ENCODE data around the gene WDR91. TPM values are rescaled to one million over a fixed set of nuclear protein-coding genes. Genes with fewer than 3 reads are reported as not detected.

The WDR91 gene
- total RNA-seq, 1 donor from 2014 or later: 5.4 TPM

DNA sequence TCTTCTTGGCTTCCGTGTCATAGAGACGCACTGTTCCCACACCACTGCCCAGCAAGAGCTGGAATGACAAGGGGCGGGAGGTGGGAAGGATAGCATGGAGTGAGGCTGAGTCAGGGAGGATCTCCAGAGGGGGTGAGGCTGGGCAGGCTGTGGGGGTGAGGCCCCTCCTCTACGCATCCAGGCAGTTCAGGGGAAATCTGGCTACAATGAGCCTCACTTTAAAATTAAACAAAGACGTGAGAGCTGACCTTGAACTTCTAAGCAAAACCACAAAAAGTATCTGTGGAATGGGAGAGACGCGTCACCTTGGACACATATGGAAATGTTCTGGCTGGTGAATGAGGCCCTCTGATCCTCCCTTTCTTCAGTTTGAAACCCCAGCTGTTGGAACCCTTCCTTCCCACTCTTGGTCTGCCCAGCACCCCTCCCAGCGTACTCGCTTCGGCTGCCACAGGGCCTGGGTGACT lies 17.7 kb downstream of the WDR91 start:
- Histone ChIP-seq H3K27ac (no peak overlapping the region), H3K4me2 (no peak overlapping the region), H4K20me1 (ENCODE audit: low read depth) (no peaks in the 10 kb centered on the region), H3K36me3 (no peaks in the 10 kb centered on the region), H3K27me3 (no peaks in the 10 kb centered on the region), H3K79me2 (ENCODE audit: low read depth) (no peaks in the 10 kb centered on the region), H3F3A (ENCODE audit: low read depth) (no peaks in the 10 kb centered on the region), H3K4me1 (no peaks in the 10 kb centered on the region), H3K4me3 (no peak overlapping the region), H3K9me3 (ENCODE audit: low read depth) (no peaks in the 10 kb centered on the region), H3K9ac (no peak overlapping the region), H2AFZ (replicated peaks) (no peak overlapping the region)
- TF ChIP-seq CTCF (IDR thresholded peaks at IDR 0.05) (no peak), EZH2phosphoT487 (IDR thresholded peaks at IDR 0.05) (no peak), EZH2 (IDR thresholded peaks at IDR 0.05) (no peak)
- Mint-ChIP-seq H3K27ac (peak overlapping the region; percentile 74), H3K9me3 (no peaks in the 10 kb centered on the region), H3K27me3 (ENCODE audit: insufficient read depth, low read depth) (peaks cover 2% of the 10 kb centered on the region), H3K4me1 (peaks cover 11% of the 10 kb centered on the region), H3K36me3 (peaks cover 32% of the 10 kb centered on the region), H3K4me3 (no peak overlapping the region)
- DNase-seq (ENCODE audit: low spot score): no peak

DNA sequence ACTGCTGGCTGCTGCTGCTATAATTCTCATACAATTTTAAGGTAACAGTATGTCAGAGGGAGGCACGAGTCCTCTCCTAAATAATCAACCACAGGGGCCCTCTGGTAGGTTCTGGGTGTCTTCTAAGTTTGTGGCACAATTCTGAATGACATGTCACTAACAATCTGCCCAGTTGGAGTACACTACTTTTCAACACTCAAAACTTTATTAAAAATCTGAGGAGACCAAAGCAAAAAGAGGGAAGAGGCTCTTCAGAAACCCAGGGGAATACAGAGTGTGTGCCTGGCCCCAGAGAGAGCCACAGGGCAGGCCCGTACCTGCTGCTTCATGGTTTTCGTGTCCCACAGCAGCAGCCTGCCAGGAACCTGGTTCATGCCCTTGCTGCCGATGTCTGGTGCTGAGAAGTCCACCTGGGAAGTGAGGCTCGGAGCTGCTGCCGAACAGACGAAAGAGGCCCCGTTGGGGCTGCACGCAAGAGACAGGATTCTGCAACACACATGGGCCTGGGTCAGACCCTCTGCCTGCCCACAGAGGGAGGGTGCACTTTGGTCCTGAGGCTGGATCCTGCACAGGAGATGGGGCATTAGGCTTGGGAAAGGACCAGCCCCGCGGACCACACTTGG lies 18.3 kb downstream of the WDR91 start:
- no peak overlapping the region for H2AFZ ChIP-seq (replicated peaks)
- Mint-ChIP-seq H3K27ac (peak overlapping the region; percentile 74), H3K9me3 (no peaks in the 10 kb centered on the region), H3K4me1 (peaks cover 11% of the 10 kb centered on the region), H3K27me3 (ENCODE audit: insufficient read depth, low read depth) (peaks cover 2% of the 10 kb centered on the region), H3K36me3 (peaks cover 32% of the 10 kb centered on the region), H3K4me3 (no peak overlapping the region)
- no peak overlapping the region for H3K4me3 ChIP-seq
- H3K27me3 ChIP-seq: no peaks in the 10 kb centered on the region
- TF ChIP-seq EZH2 (IDR thresholded peaks at IDR 0.05) (no peak), CTCF (IDR thresholded peaks at IDR 0.05) (no peak), EZH2phosphoT487 (IDR thresholded peaks at IDR 0.05) (no peak)
- H3F3A ChIP-seq (ENCODE audit: low read depth): no peaks in the 10 kb centered on the region
- no peak overlapping the region for H3K4me2 ChIP-seq
- H3K4me1 ChIP-seq: no peaks in the 10 kb centered on the region
- no peak overlapping the region for H3K27ac ChIP-seq
- H3K79me2 ChIP-seq (ENCODE audit: low read depth): no peaks in the 10 kb centered on the region
- H4K20me1 ChIP-seq (ENCODE audit: low read depth): no peaks in the 10 kb centered on the region
- no peak for DNase-seq (ENCODE audit: low spot score)
- no peaks in the 10 kb centered on the region for H3K9me3 ChIP-seq (ENCODE audit: low read depth)
- no peaks in the 10 kb centered on the region for H3K36me3 ChIP-seq
- no peak overlapping the region for H3K9ac ChIP-seq

DNA sequence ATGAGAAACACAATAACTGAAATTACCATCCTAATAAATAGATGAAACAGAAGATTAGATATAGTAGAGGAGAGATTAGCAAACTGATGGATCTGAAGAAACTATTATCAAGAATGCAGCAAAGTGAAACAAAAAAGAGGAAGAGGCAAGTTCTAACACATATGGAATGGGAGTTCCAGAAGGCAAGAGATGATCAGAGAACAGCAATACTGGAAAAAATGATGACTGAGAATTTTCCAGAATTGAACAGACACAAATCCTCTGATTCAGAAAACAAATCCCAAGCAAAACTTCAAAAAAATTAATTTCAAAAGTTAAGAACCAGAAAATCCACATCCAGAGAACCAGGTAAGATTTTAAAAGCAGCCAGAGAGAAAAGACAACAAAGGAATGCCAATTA lies 20.6 kb downstream of the WDR91 start:
- no peak overlapping the region for H3K9ac ChIP-seq
- H3K79me2 ChIP-seq (ENCODE audit: low read depth): no peaks in the 10 kb centered on the region
- no peak overlapping the region for H3K4me3 ChIP-seq
- no peaks in the 10 kb centered on the region for H3K9me3 Mint-ChIP-seq
- no peaks in the 10 kb centered on the region for H3F3A ChIP-seq (ENCODE audit: low read depth)
- no peak for DNase-seq (ENCODE audit: low spot score)
- H3K27me3 Mint-ChIP-seq (ENCODE audit: insufficient read depth, low read depth): peaks cover 2% of the 10 kb centered on the region
- no peak overlapping the region for H3K4me3 Mint-ChIP-seq
- peaks cover 21% of the 10 kb centered on the region for H3K36me3 Mint-ChIP-seq
- no peak for TF ChIP-seq EZH2 (IDR thresholded peaks at IDR 0.05)
- TF ChIP-seq EZH2phosphoT487 (IDR thresholded peaks at IDR 0.05): no peak
- no peak for TF ChIP-seq CTCF (IDR thresholded peaks at IDR 0.05)
- no peaks in the 10 kb centered on the region for H4K20me1 ChIP-seq (ENCODE audit: low read depth)
- H3K27me3 ChIP-seq: no peaks in the 10 kb centered on the region
- H3K4me1 Mint-ChIP-seq: peaks cover 11% of the 10 kb centered on the region
- no peak overlapping the region for H3K4me2 ChIP-seq
- no peak overlapping the region for H2AFZ ChIP-seq (replicated peaks)
- H3K4me1 ChIP-seq: no peaks in the 10 kb centered on the region
- no peak overlapping the region for H3K27ac ChIP-seq
- no peak overlapping the region for H3K27ac Mint-ChIP-seq
- no peaks in the 10 kb centered on the region for H3K36me3 ChIP-seq
- no peaks in the 10 kb centered on the region for H3K9me3 ChIP-seq (ENCODE audit: low read depth)
